Tibial artery (tissue), 4 donors: Measurements from ENCODE around the gene ARHGAP18.

Experiments used
- DNase-seq, 2 donors: peaks; one replicate each; pipeline ENCODE4 v3.0.0-alpha.2; 2019
- H3K27ac ChIP-seq, 2 donors: fragments of 200-600 bp; sonication (generic) in 1 of 2; 1 replicate in 1 of 2; 2 replicates in 1 of 2; pipeline ENCODE4 v1.5.1; 2018 to 2019; ENCODE audit warnings: mild to moderate bottlenecking in 1 of 2
- H3K27me3 ChIP-seq, 2 donors: fragments of 200-600 bp; sonication (generic) in 1 of 2; one replicate each; pipeline versions ENCODE4 v1.5.1 to v1.6.0; 2016 to 2019
- H3K36me3 ChIP-seq, 3 donors: fragments of 200-600 bp; sonication (generic) in 2 of 3; one replicate each; pipeline ENCODE4 v1.5.1; 2016 to 2019; ENCODE audit warnings: mild to moderate bottlenecking in 2 of 3
- H3K4me1 ChIP-seq, 4 donors: fragments of 200-600 bp; sonication (generic) in 2 of 4; 1 replicate in 3 of 4; 2 replicates in 1 of 4; pipeline ENCODE4 v1.5.1; 2016 to 2019
- H3K4me3 ChIP-seq, 2 donors: fragments of 200-600 bp; sonication (generic) in 1 of 2; 1 replicate in 1 of 2; 2 replicates in 1 of 2; pipeline ENCODE4 v1.5.1; 2018 to 2019; ENCODE audit warnings: mild to moderate bottlenecking in 2 of 2
- H3K9me3 ChIP-seq, 3 donors: fragments of 200-600 bp; sonication (generic) in 1 of 3; one replicate each; pipeline ENCODE4 v1.5.1; 2016 to 2019
- intact Hi-C: fragments of 100-400 bp; cut with DNase I; formaldehyde crosslinking; loops from one replicate; pipeline ENCODE4 v1.15.0; 2023; ENCODE audit warnings: low total_unique reads
- TF ChIP-seq, protein P1 (sequence below), 2 experiments: fragments of 200-600 bp in 1 of 2; fragments of 450-650 bp in 1 of 2; IDR thresholded peaks; one replicate each; pipeline ENCODE4 v1.5.1; 2017 to 2019; ENCODE audit warnings: antibody characterized with exemption in 2 of 2, mild to moderate bottlenecking in 1 of 2, moderate library complexity in 1 of 2

Gene ARHGAP18

DNA sequence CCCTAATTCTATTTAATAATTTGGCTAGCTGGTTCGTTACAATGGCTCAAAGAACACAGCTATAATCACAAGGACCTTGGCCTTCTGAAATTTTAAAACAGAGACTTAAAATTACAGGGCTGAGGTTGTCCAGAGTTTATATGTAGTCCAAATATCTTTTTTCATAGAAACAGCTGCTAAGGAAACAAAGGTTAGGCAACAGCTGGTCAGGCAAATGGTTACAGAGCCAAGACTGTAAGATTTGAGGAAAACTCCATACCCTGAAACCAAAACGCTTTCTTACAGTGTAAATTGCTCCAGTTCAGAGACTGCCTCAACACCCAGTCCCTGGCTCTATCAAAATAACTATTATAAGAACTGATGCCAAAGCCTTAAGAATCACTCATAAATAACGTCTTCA lies 9.7 kb upstream of the ARHGAP18 start:
- no peak for DNase-seq
- no peaks in the 10 kb centered on the region for H3K9me3 ChIP-seq
- H3K4me3 ChIP-seq = no peak overlapping the region
- no peaks in the 10 kb centered on the region for H3K4me1 ChIP-seq
- TF ChIP-seq, protein P1, sequence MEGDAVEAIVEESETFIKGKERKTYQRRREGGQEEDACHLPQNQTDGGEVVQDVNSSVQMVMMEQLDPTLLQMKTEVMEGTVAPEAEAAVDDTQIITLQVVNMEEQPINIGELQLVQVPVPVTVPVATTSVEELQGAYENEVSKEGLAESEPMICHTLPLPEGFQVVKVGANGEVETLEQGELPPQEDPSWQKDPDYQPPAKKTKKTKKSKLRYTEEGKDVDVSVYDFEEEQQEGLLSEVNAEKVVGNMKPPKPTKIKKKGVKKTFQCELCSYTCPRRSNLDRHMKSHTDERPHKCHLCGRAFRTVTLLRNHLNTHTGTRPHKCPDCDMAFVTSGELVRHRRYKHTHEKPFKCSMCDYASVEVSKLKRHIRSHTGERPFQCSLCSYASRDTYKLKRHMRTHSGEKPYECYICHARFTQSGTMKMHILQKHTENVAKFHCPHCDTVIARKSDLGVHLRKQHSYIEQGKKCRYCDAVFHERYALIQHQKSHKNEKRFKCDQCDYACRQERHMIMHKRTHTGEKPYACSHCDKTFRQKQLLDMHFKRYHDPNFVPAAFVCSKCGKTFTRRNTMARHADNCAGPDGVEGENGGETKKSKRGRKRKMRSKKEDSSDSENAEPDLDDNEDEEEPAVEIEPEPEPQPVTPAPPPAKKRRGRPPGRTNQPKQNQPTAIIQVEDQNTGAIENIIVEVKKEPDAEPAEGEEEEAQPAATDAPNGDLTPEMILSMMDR (IDR thresholded peaks at IDR 0.05) = no peak
- no peaks in the 10 kb centered on the region for H3K27me3 ChIP-seq
- no peak overlapping the region for H3K27ac ChIP-seq
- intact Hi-C loops = no loop called here
- no peaks in the 10 kb centered on the region for H3K36me3 ChIP-seq

DNA sequence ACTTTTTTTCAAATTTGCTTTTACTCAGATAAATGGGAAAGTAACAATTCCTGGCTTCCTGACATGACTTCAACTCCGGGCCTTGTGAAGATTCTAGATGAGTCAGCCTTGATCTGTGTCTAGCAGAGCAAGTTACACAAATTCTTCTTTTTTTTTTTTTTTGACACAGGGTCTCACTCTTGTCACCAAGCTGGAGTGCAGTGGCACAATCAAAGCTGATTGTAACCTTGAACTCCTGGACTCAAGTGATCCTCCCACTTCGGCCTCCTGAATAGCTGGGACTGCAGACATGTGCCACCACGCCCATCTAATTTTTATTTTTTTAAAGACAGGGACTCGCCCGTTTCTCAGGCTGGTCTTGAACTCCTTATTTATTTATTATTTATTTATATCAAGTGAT lies 7.3 kb upstream of the ARHGAP18 start:
- intact Hi-C loops = no loop called here
- TF ChIP-seq, protein P1 (IDR thresholded peaks at IDR 0.05) = no peak
- H3K4me1 ChIP-seq = no peaks in the 10 kb centered on the region
- H3K4me3 ChIP-seq = no peak overlapping the region
- no peak overlapping the region for H3K27ac ChIP-seq
- no peaks in the 10 kb centered on the region for H3K9me3 ChIP-seq
- no peaks in the 10 kb centered on the region for H3K27me3 ChIP-seq
- H3K36me3 ChIP-seq = no peaks in the 10 kb centered on the region
- no peak for DNase-seq

DNA sequence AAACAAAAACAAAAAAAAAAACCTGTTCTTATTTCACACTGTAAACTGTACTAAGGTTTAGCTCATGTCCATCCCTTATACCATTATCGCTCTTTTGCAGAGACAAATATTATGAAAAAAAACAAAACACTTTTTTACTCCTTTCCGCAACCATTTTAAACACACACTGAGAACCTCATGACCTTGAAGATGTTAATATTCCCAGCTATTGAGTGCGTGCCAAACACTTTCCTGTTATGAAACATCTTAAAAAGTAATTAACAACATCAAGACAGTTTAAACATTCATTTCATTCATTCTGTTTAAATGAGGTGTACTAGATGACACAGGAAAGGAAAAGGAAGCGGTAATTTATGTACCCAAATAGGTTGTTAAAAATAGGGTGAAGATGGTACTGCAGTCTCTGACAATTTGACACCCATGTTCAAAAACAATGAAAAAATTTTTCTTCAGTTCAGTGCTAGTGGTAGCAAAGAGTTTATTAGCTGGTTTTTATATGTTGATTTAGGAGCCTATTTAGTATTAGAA lies 3.9 kb upstream of the ARHGAP18 start:
- H3K4me1 ChIP-seq = peaks cover 0 to 17% (median 8%) of the 10 kb centered on the region in 4 donors
- intact Hi-C loops = no loop called here
- no peak for DNase-seq

GRCh38 chr6:129711271-129711631 lies 1.3 kb upstream of the ARHGAP18 start:
- H3K27me3 ChIP-seq = no peaks in the 10 kb centered on the region
- H3K4me1 ChIP-seq = peaks cover 0 to 19% (median 12%) of the 10 kb centered on the region in 4 donors
- DNase-seq = no peak
- TF ChIP-seq, protein P1 (IDR thresholded peaks at IDR 0.05) = no peak
- intact Hi-C loops = no loop called here
- H3K27ac ChIP-seq = no peak overlapping the region
- no peaks in the 10 kb centered on the region for H3K9me3 ChIP-seq
- H3K4me3 ChIP-seq = no peak overlapping the region
- H3K36me3 ChIP-seq = no peaks in the 10 kb centered on the region

More for the DNA sequence above, 3.9 kb upstream of the ARHGAP18 start:
- H3K4me3 ChIP-seq = no peak overlapping the region
- no peak overlapping the region for H3K27ac ChIP-seq
- no peaks in the 10 kb centered on the region for H3K27me3 ChIP-seq
- no peaks in the 10 kb centered on the region for H3K36me3 ChIP-seq
- H3K9me3 ChIP-seq = no peaks in the 10 kb centered on the region
- TF ChIP-seq, protein P1 (IDR thresholded peaks at IDR 0.05) = no peak

GRCh38 chr6:129710450-129711270 lies 683 bp upstream of the ARHGAP18 start:
- H3K27me3 ChIP-seq = no peaks in the 10 kb centered on the region
- no peaks in the 10 kb centered on the region for H3K9me3 ChIP-seq
- no peak for DNase-seq
- H3K27ac ChIP-seq = peak overlapping the region; percentile 73 to 80
- intact Hi-C loops = no loop called here
- H3K36me3 ChIP-seq = no peaks in the 10 kb centered on the region
- TF ChIP-seq, protein P1 (IDR thresholded peaks at IDR 0.05) = no peak
- peak overlapping the region; percentile 57 to 67 for H3K4me3 ChIP-seq
- peaks cover 0 to 19% (median 12%) of the 10 kb centered on the region in 4 donors for H3K4me1 ChIP-seq
